CMK (cell line): ENCODE results near the gene PDIA4.
"Not testable (repeated sequence)": the region's sequence is repeated elsewhere in the genome, so short reads cannot be mapped to it uniquely, and the experiment has no call there.

Experiments
- DNase-seq: peaks from one replicate; pipeline ENCODE4 v3.0.0-alpha.2; 2010; ENCODE audit warnings: low read depth

Gene PDIA4

GRCh38 chr7:149003560-149004305, 24.6 kb downstream of the PDIA4 start:
- no peak for DNase-seq

- DNase-seq: no peak
These were observed 25.3 kb downstream of the PDIA4 start for GRCh38 chr7:149003018-149003417.

- no peak for DNase-seq
These were observed 25.7 kb downstream of the PDIA4 start for GRCh38 chr7:149002604-149003003.

- no peak for DNase-seq
These were observed 26.8 kb downstream of the PDIA4 start for GRCh38 chr7:149001427-149002068.

- no peak for DNase-seq
These were observed 27.3 kb downstream of the PDIA4 start for GRCh38 chr7:149000961-149001360.

GRCh38 chr7:148999192-148999591, 29.1 kb downstream of the PDIA4 start:
- DNase-seq: no peak

GRCh38 chr7:148997497-148997896, 30.8 kb downstream of the PDIA4 start:
- DNase-seq: no peak

GRCh38 chr7:148994576-148994975, 33.7 kb downstream of the PDIA4 start:
- DNase-seq: no peak

GRCh38 chr7:148993193-148993592, 35.1 kb downstream of the PDIA4 start:
- DNase-seq: no peak

- DNase-seq: no peak
These were observed 36.8 kb downstream of the PDIA4 start for GRCh38 chr7:148991536-148991935.

GRCh38 chr7:148987751-148988512, 40.4 kb downstream of the PDIA4 start:
- no peak for DNase-seq

GRCh38 chr7:148987010-148987750, 41.1 kb downstream of the PDIA4 start:
- peak; percentile 74 for DNase-seq

- DNase-seq: no peak
These were observed 41.6 kb downstream of the PDIA4 start for GRCh38 chr7:148986742-148987009.

GRCh38 chr7:148983200-148984146, 44.8 kb downstream of the PDIA4 start:
- no peak for DNase-seq

GRCh38 chr7:148982654-148983199, 45.6 kb downstream of the PDIA4 start:
- no peak for DNase-seq

- DNase-seq: no peak
These were observed 48.5 kb downstream of the PDIA4 start for GRCh38 chr7:148979827-148980226.

- DNase-seq: not testable (repeated sequence)
These were observed 49.2 kb downstream of the PDIA4 start for GRCh38 chr7:148979072-148979471.

- no peak for DNase-seq
These were observed 50.2 kb downstream of the PDIA4 start for GRCh38 chr7:148978091-148978490.

- DNase-seq: no peak
These were observed 52.4 kb downstream of the PDIA4 start for GRCh38 chr7:148975896-148976295.

GRCh38 chr7:148973256-148973655, 55.0 kb downstream of the PDIA4 start:
- no peak for DNase-seq

- no peak for DNase-seq
These were observed 55.9 kb downstream of the PDIA4 start for GRCh38 chr7:148972375-148972774.
